HCT116 (cell line): ENCODE measurements around the gene TRIM72. TPM values are rescaled to one million over a fixed set of nuclear protein-coding genes. Genes with fewer than 3 reads are reported as not detected.

Experiments
- ATAC-seq: fragments of 200-7000 bp; cut with Tn5 transposase; 2 replicates; pipeline ENCODE4 v1.9.1; 2020; ENCODE audit warnings: mild to moderate bottlenecking, moderate library complexity
- BruUV-seq: library from RNA; stranded (reverse); fragments of 400-500 nt; replicated peaks from 2 replicates; lab custom pipeline; 2021; lab: Mats Ljungman, UMichigan
- CTCF ChIA-PET: fragments of 300-600 bp; sonication (Branson Sonifier 250); formaldehyde crosslinking; loops from one replicate; lab custom pipeline; 2021; ENCODE audit warnings: antibody characterized with exemption; lab: Charles Lee
- POLR2A ChIA-PET: fragments of 300-600, 350-600 bp; sonication (Branson Sonifier 250); formaldehyde crosslinking; loops from one replicate; lab custom pipeline; 2021; ENCODE audit warnings: antibody characterized with exemption; lab: Charles Lee
- RAD21 ChIA-PET, 2 experiments: fragments of 300-600 bp; sonication (Branson Sonifier 250); formaldehyde crosslinking; loops; one replicate each; lab custom pipeline; 2023; ENCODE audit warnings: low total read pairs in 2 of 2; ENCODE audit not compliant: uncharacterized antibody in 2 of 2, unreplicated experiment in 2 of 2, low non-redundant PET in 1 of 2; lab: Charles Lee
- DNase-seq: peaks from one replicate; pipeline ENCODE4 v3.0.0-alpha.2; 2010; ENCODE audit warnings: low read depth, low spot score
- H2AFZ ChIP-seq: fragments of 200-600 bp; shearing (Covaris generic), sonication (generic); 2 replicates; pipeline ENCODE4 v1.6.1; 2017; ENCODE audit warnings: low read depth, mixed run types, mixed read lengths, antibody characterized with exemption, low read length; ENCODE audit not compliant: poor library complexity, severe bottlenecking
- H3K27ac ChIP-seq: 2 replicates; pipeline ENCODE4 v1.5.1; 2012; ENCODE audit warnings: low read depth, low read length
- H3K27me3 ChIP-seq: fragments of 200-600 bp; sonication (generic); 2 replicates; pipeline ENCODE4 v1.6.1; 2016; ENCODE audit warnings: mixed run types, low read length, mixed read lengths; ENCODE audit not compliant: insufficient read depth
- H3K36me3 ChIP-seq, 2 experiments: fragments of 200-500 bp in 1 of 2; fragments of 200-600 bp in 1 of 2; sonication (Bioruptor generic) in 1 of 2; sonication (generic) in 1 of 2; 2 replicates each; pipeline versions ENCODE4 v1.5.1 to v1.6.1; 2014 to 2016; ENCODE audit warnings: low read length in 2 of 2, inconsistent platforms in 1 of 2, mixed read lengths in 1 of 2, mixed run types in 1 of 2; ENCODE audit not compliant: insufficient read depth in 2 of 2, control insufficient read depth in 1 of 2
- H3K4me1 ChIP-seq, 2 experiments: fragments of 200-600 bp in 1 of 2; sonication (generic) in 1 of 2; 2 replicates each; pipeline versions ENCODE4 v1.5.1 to v1.6.1; 2012 to 2017; ENCODE audit warnings: low read length in 2 of 2, inconsistent platforms in 1 of 2, mild to moderate bottlenecking in 1 of 2, mixed read lengths in 1 of 2, mixed run types in 1 of 2, moderate library complexity in 1 of 2; ENCODE audit not compliant: insufficient read depth in 2 of 2, control insufficient read depth in 1 of 2
- H3K4me2 ChIP-seq: fragments of 200-600 bp; sonication (generic); 2 replicates; pipeline ENCODE4 v1.6.1; 2017; ENCODE audit warnings: mixed run types, low read length, mixed read lengths
- H3K4me3 ChIP-seq, 2 experiments: fragments of 200-600 bp in 1 of 2; sonication (generic) in 1 of 2; replicated peaks in 1 of 2; 2 replicates each; pipeline ENCODE4 v1.5.1; 2011 to 2016; ENCODE audit warnings: low read length in 2 of 2, control low read depth in 1 of 2, low read depth in 1 of 2, mild to moderate bottlenecking in 1 of 2, mixed read lengths in 1 of 2, mixed run types in 1 of 2
- H3K79me2 ChIP-seq: fragments of 200-600 bp; sonication (generic); 2 replicates; pipeline ENCODE4 v1.6.1; 2017; ENCODE audit warnings: mild to moderate bottlenecking, mixed run types, low read length, moderate library complexity, mixed read lengths; ENCODE audit not compliant: insufficient read depth
- H3K9ac ChIP-seq: fragments of 200-600 bp; sonication (generic); 2 replicates; pipeline ENCODE4 v1.6.1; 2016; ENCODE audit warnings: low read length, mixed read lengths
- H3K9me2 ChIP-seq: fragments of 200-600 bp; sonication (generic), shearing (Covaris generic); 2 replicates; pipeline ENCODE4 v1.6.1; 2017; ENCODE audit warnings: mixed run types, mild to moderate bottlenecking, moderate library complexity; ENCODE audit not compliant: insufficient read depth
- H3K9me3 ChIP-seq, 2 experiments: fragments of 200-500 bp in 1 of 2; fragments of 200-600 bp in 1 of 2; sonication (Bioruptor generic) in 1 of 2; sonication (generic) in 1 of 2; 2 replicates each; pipeline ENCODE4 v1.6.1; 2014 to 2017; ENCODE audit warnings: low read length in 2 of 2, mixed read lengths in 2 of 2, inconsistent platforms in 1 of 2, low read depth in 1 of 2, mild to moderate bottlenecking in 1 of 2, mixed run types in 1 of 2, moderate library complexity in 1 of 2; ENCODE audit not compliant: control insufficient read depth in 1 of 2, insufficient read depth in 1 of 2
- H4K20me1 ChIP-seq: fragments of 200-600 bp; sonication (generic), shearing (Covaris generic); 2 replicates; pipeline ENCODE4 v1.6.1; 2017; ENCODE audit warnings: mixed run types, mild to moderate bottlenecking, moderate library complexity; ENCODE audit not compliant: insufficient read depth
- CBX3 ChIP-seq: IDR thresholded peaks from 2 replicates; pipeline ENCODE4 v1.6.1; 2012; ENCODE audit warnings: low read depth
- CEBPB ChIP-seq: IDR thresholded peaks from 2 replicates; pipeline ENCODE4 v1.6.1; 2012; ENCODE audit warnings: low read depth
- EGR1 ChIP-seq: IDR thresholded peaks from 2 replicates; pipeline ENCODE4 v1.6.1; 2012; ENCODE audit warnings: low read depth
- ELF1 ChIP-seq: IDR thresholded peaks from 2 replicates; pipeline ENCODE4 v1.6.1; 2012; ENCODE audit warnings: low read depth, borderline replicate concordance
- FOSL1 ChIP-seq: IDR thresholded peaks from 2 replicates; pipeline ENCODE4 v1.6.1; 2012; ENCODE audit warnings: low read depth
- JUND ChIP-seq: IDR thresholded peaks from 2 replicates; pipeline ENCODE4 v1.6.1; 2012
- RAD21 ChIP-seq: IDR thresholded peaks from 2 replicates; pipeline ENCODE4 v1.6.1; 2012; ENCODE audit warnings: low read depth, mild to moderate bottlenecking
- intact Hi-C: fragments of 100-400 bp; cut with micrococcal nuclease; formaldehyde crosslinking; loops from 2 replicates; pipeline ENCODE4 v1.10.0; 2022
- total RNA-seq: library from RNA; stranded (reverse); gene quantifications from one replicate; pipeline ENCODE4 v1.2.1, GENCODE V29; 2021; ENCODE audit not compliant: unreplicated experiment
- TF ChIP-seq, protein P1 (sequence below): IDR thresholded peaks from 2 replicates; pipeline ENCODE4 v1.6.1; 2012

Gene TRIM72
- total RNA-seq, 1 experiment from 2014 or later: 43.8 TPM

GRCh38 chr16:31260136-31260931 lies 46.4 kb downstream of the TRIM72 start:
- RAD21 ChIA-PET: no interaction called here
- TF ChIP-seq, protein P1, sequence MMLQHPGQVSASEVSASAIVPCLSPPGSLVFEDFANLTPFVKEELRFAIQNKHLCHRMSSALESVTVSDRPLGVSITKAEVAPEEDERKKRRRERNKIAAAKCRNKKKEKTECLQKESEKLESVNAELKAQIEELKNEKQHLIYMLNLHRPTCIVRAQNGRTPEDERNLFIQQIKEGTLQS: no peak
- TF ChIP-seq RAD21 (no peak), ELF1 (no peak), CEBPB (no peak), JUND (no peak), CBX3 (no peak)
- Histone ChIP-seq H3K9me2 (no peaks in the 10 kb centered on the region), H3K9me3 (no peaks in the 10 kb centered on the region), H2AFZ (no peak overlapping the region), H3K4me2 (no peak overlapping the region), H3K27me3 (no peaks in the 10 kb centered on the region), H3K27ac (no peak overlapping the region), H3K9ac (no peak overlapping the region), H3K79me2 (no peaks in the 10 kb centered on the region), H4K20me1 (no peaks in the 10 kb centered on the region), H3K4me3 (no peak overlapping the region), H3K4me1 (peaks cover 0 to 6% of the 10 kb centered on the region in 2 experiments; a peak in 1 of 4 replicates), H3K36me3 (no peaks in the 10 kb centered on the region)
- BruUV-seq: no TSS peak
- no peak for ATAC-seq
- no peak for DNase-seq
- POLR2A ChIA-PET: interaction anchor here (0.7 kb wide), 1 partner anchor 173 kb away, joined by 3 read pairs; no protein-coding TSS in a partner anchor
- CTCF ChIA-PET: no interaction called here
- intact Hi-C loops: no loop called here

- Histone ChIP-seq H3K27ac (no peak overlapping the region), H3K79me2 (no peaks in the 10 kb centered on the region), H3K27me3 (no peaks in the 10 kb centered on the region), H4K20me1 (no peaks in the 10 kb centered on the region), H3K9me2 (no peaks in the 10 kb centered on the region), H3K9me3 (no peaks in the 10 kb centered on the region), H3K9ac (no peak overlapping the region), H3K36me3 (no peaks in the 10 kb centered on the region), H3K4me3 (no peak overlapping the region), H2AFZ (no peak overlapping the region), H3K4me1 (peaks cover 0 to 11% of the 10 kb centered on the region in 2 experiments; a peak in 1 of 4 replicates), H3K4me2 (no peak overlapping the region)
- BruUV-seq: no TSS peak
- no peak for TF ChIP-seq EGR1
- no peak for TF ChIP-seq FOSL1
- DNase-seq: no peak
- RAD21 ChIA-PET: no interaction called here
- ATAC-seq: no peak
- intact Hi-C loops: no loop called here
- CTCF ChIA-PET: no interaction called here
- POLR2A ChIA-PET: no interaction called here
Observed at GRCh38 chr16:31262084-31262483, 48.2 kb downstream of the TRIM72 start.
